ENCODE data around the gene CFAP97.

CFAP97 gene

DNA sequence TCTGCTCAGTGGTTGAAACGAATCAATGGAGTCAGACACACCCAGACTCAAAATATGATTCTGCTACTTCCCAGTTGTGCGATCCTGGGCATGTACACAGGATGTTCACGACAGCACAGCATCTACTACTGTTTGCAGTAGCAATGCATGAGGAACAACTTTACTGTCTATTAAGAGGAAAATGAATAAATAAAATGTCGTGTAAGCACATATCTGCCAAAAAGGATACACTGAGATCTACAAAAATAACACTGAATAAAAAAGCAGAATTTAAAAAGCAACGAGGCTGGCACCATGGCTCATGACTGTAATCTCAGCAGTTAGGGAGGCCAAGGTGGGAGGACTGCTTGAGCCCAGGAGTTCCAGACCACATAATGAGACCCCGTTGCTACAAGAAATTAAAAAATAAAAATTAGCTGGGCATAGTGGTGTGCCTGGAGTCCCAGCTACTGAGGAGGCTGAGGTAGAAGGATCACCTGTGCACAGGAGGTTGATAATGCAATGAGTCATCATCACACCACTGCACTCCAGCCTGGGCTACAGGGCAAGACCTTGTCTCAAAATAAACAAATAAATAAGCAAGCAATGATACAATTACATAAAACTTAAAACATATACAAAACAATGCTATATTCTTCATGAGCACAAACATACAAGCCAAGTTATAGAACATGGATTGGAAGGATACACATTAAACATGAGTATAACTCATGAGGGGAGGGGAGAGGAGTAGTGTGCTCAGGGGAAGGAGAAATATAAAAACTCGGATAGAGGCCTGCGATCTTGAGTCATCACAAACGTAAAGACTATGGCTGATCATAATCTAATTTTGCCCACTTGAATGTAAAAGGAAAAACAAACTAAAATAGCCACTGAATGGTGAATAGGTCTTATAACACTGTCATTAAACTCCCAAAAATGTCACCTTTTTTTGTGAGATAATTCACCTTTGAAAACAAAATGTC lies 8.6 kb downstream of the CFAP97 start:
- no peak for DNase-seq

DNA sequence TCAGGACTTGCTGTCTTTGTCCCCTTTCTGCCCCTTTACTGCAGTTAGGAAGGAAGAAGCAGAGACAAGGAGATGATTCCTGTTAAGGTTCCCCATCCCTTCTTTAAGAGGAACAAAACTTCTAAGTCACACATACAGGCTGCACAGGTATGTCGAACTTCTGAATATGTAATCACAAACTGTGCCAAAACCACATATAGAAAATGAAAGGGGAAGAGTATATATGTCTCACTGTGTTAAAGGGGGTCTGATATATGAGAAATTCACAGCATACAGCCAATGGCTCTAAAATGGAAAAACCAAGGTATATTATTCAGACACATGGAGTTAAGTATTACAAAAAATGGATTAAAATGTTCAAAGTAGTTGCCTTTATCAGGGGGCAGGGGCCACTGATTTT lies 11.7 kb downstream of the CFAP97 start:
- DNase-seq: no peak

DNA sequence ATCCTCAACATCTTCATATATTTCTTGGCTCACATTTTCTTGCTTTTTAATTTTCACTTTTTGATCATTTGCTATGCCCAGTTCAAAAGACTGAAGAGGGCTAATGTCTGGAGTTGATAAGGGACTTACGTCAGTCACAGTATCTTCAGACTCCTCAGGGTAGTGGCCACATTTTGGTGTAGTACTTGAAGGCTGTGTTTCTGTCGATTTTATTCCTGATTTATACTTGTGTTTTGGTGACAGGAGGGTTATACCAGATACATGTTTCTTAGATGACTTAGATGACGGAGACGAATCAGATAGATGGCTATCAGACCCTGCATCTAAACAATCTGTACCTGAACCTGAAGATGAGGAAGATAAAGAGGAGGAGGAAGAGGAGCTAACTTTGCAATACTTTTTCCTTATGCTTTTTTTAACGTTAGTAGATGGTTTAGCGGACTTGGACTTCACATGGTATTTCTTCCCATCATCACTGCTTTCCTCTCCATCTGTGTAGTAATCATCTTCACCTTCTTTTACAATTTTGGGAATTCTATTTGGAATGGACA lies 13.4 kb downstream of the CFAP97 start:
- no peak for DNase-seq

DNA sequence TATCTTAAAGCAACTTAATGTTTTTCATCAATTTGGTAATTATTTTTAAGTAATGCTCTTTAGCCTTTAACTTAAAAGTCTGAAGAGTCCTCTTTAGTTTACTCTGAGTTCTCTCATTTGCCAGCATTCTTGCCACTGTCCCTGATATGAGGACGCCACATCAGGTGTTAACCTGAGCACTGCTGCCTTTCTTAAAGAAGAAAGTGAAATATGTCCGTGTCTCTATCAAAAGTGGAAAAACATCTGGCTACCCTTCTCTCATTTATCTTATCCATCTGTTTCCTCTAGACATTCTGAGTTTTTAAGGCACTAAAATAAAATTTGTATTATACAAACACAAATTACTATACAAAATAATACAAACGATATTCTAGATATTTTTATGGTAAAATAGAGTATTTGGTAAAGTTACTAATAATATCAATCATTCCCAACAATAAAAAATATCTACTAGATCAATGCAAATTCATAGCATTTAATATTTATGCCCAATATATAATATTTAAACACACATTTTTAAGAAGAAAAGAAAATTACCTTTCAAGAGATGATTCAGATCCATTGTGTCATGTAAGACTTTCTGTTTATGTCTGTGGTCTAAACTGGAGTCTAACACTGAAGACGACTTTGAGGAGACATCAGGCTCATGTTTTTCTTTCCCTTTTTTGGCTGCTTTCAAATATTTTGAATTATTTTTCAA lies 14.0 kb downstream of the CFAP97 start:
- DNase-seq: no peak

DNA sequence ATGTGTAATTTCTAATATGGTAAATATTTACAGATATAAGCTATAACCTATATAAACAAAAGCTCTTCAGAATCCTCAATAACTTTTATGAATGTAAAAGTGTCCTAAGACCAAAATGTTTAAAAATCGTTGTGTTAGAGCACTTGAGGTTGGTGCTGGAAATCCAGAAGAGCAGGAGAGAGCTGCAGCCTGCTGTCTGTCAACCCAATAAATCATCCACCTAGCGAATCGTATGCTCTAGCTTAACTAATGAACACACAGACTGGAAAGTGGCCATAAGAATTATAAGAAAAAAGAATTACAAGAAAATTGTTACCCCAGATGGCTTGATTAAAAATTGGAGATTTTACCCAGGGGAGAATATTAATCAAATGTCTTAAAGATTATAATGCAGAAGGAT lies 17.0 kb downstream of the CFAP97 start:
- DNase-seq: no peak

DNA sequence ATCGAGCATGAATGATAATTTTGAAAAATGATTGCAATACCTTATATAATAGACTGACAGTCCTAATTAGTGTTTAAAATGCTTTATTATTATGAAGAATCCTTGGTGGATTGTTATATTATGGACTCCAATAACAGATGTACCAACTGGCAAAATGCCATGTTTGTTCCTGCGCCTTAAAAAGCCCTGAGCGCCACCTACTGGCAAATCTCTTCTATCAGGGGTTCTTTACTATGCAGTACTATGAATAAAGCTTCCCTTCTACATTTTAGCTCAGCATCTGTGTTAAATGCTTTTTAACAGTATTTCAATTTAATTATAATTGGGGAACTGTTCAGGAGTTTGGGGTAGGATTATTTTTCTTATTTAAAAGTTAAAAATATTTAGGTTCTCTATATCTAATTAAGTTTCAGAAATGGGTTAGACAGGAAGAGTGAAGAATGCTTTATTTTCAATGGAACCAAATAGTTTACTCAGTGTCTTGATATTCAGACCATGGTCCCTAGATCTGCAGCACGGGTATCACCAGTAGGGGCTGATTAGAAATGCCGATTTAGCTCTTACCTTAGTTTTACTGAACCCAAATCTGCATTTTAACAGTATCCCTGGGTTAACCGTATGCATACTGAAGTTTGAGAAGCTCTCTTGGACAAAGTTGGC lies 20.0 kb downstream of the CFAP97 start:
- DNase-seq: peak; percentile 59

DNA sequence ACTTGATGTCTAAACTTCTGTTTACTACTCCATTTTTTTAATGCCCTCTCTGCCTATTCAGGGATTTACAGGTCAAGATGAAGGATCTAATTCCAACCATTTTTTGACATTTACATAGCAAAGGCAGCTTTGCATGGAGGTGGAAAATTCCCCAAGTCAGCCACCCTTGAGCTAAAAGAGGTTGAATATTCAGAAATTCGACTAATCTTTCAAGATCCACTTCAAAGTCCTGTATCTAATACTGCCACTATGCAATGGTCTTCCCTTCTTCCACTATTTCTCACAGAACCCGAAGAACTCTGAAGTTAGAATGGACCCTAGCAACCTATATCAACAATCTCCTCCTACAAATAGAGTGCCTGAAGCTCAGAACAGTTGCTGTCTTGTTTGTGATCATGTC lies 21.6 kb downstream of the CFAP97 start:
- no peak for DNase-seq

DNA sequence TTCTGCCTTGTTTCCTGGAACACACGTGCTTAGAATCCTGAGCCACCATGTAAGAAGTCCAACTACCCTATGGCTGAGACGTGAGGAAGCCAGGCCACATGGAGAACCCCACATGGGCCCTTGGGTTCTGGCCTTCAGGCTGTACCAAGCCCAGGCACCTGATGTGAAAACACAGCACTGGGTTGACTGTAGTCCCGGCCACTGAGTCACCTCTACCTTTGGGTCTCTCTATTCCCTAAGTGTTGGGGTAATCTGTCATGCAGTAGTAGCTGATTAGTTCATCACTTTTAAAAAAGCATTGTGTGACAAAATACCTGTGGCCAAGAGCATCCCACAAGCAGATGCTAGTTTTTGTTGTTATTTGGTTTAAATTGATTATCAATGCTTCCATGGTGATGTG lies 24.3 kb downstream of the CFAP97 start:
- DNase-seq: no peak

DNA sequence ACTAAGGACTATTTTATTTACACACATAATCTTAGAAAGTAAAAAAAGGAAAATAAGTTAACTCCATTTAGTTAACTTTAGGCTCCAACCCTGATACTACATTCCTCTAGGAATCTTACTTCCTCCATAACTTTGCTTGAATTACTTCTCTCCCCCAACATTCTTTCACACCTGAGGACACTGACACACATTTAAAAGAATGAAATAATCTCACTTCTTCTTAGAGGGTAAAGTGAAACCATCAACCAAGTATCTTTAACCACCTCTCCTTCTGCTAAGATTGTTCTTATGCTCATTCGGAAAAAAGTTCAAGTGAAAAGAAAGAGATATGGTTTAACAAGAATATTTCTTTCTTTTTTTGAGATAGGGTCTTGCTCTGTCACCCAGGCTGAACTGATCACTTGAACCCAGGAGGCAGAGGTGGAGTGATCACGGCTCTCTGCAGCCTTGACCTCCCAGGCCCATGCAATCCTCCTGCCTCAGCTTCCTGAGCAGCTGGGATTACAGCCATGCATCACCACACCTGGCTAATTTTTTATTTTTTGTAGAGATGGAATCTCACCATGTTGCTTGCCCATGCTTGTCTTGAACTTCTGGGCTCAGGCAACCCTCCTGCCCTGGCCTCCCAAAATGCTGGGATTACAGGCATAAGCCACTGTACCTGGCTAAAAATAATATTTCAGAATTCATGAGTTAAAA lies 32.3 kb downstream of the CFAP97 start:
- no peak for DNase-seq

DNA sequence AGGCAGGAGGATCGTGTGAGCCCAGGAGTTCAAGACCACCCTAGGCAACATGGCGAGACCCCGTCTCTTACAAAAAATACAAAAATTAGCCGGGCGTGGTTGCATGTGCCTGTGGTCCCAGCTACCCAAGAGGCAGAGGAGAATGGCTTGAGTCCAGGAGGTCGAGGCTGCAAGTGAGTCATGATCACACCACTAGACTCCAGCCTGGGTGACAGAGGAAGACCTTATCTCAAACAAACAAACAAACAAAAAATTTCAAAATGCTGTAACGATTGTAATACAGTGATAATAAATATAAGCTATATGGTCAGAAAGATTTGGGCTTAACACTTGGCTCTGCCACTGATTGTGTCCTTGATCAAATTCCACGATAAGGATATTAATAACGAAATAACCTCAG lies 36.6 kb downstream of the CFAP97 start:
- no peak for DNase-seq

DNA sequence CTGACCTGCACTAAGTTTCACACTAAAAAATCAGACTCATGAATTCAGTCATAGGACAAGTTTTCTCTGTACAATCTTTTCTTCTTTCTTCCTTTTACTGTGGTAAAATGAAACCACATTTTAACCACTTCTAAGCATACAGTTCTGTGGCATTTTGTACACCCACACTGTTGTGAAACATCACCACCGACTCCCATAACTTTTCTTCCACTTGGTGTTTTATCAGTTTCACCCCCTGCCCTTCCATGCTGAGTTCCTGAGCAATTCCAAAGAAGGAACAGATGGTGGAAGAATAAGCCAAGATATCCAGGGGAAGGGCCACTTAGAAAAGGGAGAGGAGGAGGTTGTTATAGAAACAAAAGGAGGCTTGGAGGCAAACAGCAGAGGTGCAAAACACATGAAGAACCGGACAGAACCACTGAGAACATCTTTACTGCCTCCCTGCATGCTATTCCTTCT lies 38.2 kb downstream of the CFAP97 start:
- no peak for DNase-seq

DNA sequence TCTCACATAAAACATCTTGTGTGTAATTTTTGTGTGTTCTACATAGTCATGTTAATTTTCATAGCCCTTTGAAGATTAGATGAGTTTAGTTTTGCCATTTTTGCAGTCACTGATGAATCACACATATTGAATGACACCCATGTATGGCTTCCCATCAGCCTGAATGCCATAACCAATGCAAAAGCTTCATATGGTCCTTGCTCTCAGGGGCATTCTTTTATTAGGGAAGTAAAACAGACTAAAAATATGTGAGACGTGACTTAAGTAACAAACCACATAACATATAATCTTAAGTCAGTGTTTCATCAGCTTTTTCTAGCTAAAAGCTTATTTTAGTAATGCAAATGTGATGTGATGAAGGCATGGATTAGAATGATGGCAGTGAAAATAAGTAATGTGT lies 52.5 kb downstream of the CFAP97 start:
- no peak for DNase-seq

DNA sequence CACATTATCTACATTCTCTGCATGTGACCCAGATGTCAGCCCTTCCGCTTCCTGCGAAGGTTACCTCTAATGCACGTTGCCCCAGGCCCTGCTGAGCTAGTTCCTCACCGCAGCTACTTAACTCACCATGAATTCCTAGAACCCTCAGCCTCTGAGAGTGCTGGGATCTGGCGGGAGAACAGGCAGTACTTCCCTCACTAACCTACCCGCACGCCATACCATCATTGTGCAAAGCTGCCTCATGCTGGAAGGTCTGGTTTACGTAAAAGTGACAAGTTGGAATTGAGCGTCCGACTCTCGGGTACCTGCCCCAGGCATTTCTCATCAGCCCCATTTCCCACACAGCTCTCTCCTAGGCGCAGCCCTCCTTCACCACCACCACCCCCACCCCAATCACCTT lies 54.4 kb downstream of the CFAP97 start:
- no peak for DNase-seq

DNA sequence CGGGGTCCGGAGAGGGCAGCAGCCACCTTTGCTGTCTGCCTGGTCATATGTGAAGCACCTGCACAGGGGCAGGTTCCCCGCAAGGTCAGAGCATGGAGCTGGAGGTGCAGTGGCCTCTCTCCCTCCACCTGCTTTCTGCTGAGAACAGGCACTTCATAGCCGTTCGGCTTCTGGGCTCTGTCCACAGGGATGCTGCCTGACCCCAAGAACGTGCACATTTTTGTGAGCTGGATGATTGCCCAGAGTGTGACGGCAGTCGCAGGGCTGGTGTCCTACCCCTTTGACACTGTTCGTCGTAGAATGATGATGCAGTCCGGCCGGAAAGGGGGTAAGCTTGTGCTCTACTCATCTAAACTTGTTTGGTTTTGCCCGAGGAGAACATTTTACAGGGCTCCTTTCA lies 58.2 kb downstream of the CFAP97 start:
- DNase-seq: no peak

DNA sequence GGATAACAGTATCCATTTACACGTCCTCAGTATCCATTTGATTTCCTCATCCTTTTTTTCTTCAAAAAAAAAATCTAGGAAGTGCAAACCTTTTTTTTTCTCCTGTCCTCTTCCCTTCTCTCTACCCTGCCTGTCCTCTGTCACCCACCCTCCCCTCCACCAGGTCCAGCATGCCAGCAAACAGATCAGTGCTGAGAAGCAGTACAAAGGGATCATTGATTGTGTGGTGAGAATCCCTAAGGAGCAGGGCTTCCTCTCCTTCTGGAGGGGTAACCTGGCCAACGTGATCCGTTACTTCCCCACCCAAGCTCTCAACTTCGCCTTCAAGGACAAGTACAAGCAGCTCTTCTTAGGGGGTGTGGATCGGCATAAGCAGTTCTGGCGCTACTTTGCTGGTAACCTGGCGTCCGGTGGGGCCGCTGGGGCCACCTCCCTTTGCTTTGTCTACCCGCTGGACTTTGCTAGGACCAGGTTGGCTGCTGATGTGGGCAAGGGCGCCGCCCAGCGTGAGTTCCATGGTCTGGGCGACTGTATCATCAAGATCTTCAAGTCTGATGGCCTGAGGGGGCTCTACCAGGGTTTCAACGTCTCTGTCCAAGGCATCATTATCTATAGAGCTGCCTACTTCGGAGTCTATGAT lies 59.1 kb downstream of the CFAP97 start:
- no peak for DNase-seq

DNA sequence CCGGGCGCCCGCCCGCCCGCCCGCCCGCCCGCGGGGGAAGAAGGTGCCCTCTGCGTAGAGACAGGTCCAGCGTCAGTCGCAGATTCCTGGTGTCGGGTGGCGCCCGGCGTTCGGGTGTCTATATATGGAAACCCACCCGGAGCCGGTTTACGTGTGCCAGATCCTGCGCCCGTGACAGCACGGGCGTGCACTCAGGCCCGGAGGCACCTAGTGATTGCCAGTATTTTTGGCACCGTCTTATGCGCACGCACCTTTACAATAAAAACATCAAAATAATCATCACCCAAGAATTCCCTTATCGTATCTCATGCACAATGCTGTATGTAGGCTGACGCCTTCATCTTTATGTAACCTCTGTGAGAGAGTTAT lies 60.2 kb downstream of the CFAP97 start:
- peak; percentile 60 for DNase-seq

DNA sequence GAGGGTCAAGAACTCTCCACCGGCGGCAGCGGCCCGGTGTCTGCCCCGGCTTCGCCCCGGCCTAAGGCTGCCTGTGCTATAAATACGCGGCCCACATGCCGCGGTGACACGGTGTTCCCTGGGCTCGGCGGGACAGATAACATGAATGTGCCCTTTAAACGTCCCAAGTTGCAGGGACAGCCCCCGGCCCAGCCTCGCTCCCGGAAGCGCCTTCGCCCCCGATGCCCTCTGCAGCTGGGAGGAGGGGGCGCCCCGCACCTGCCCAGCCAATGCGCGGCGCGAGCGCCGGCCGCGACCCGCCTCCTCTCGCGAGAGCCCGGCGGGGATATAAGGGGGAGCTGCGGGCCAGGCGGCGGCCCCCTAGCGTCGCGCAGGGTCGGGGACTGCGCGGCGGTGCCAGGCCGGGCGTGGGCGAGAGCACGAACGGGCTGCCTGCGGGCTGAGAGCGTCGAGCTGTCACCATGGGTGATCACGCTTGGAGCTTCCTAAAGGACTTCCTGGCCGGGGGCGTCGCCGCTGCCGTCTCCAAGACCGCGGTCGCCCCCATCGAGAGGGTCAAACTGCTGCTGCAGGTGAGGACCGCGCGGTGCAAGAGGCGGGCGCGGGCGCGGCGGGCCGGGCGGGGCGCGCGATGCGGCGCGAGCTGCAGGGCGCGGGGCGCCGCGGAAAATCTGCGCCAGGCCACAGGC lies 60.7 kb downstream of the CFAP97 start, which contains the start of gene SLC25A4:
Gene SLC25A4, plus strand, starts transcription at position 355 of the 689 bp plus-strand sequence. Its CDS starts 107 bp downstream, at position 462.
- peak; percentile 85 for DNase-seq

DNA sequence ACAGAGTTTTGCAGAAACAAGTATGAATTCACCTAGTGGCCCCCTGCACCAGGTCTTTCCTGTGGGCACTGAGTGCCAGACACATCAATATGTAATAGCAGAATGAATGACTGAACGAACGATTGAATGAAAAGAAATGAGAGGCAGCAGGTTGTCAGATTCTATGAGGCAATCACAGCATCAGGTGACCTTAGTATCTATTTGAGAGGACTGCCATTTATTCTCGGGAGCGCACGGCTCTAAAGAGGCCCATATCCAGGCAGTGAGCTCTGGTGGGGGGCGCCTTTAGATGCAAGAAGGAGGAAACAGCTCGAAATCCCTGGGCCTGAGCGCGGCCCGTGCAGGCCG lies 61.3 kb downstream of the CFAP97 start:
- DNase-seq: no peak

DNA sequence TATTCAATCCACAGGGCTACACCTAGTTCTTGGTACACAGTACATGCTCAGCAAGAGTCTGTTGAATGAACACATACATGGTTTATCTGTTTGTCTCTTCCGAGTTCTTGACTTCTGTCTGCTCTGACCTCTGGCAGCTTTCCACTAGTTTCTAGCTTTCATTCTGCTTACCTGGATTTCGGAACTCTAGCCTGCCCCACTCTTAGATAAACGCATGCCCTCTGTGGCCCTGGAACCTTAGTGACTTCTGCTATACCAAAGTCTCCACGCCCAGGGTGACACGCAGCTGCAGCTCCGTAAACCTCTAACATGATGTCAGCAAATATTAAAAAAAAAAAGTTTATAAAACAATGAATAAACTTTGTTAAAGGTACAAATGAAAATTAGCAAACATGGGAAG lies 62.0 kb downstream of the CFAP97 start:
- DNase-seq: no peak

DNA sequence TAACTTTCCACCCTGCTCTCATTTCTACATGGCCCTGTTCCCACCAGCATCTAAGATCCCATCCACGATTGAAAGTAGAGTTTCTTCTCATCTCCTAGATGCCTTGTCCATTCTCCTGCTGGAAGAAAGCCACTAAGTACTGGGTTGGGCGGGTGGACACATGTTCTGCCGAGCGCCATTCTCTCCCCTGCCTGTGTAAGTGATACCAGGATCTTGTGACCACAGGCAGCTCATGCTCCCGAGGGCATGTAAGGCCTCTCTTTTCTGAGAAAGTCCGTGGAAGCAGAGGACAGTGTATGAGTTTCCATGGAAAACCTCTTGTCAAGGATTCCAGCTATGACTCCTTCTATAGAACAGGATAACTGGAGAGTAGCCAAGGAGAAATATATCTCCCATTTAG lies 64.1 kb downstream of the CFAP97 start:
- no peak for DNase-seq

DNA sequence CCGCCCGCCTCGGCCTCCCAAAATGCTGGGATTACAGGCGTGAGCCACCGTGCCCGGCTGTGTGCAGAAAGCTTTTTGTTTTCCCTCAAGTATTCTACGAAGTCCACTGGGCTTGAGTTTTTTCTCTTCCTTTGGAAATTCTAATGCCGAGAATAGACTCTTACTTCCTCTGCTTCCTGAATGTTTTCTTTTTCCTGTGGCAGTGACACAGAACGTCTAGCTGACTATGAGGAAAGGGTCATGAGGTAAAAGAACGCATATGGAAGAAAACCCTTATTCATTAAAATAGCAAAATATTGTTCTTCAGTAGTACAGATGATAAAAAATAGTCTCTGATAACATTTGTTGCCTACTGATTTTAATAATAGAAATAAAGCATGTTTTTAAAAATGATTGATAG lies 65.6 kb downstream of the CFAP97 start:
- no peak for DNase-seq
